Iris pigment epithelial cell (primary cell): ENCODE measurements around the gene PRRG4.
"Not testable (repeated sequence)": the region's sequence is repeated elsewhere in the genome, so short reads cannot be mapped to it uniquely, and the experiment has no call there.

Experiments
- DNase-seq: peaks from one replicate; pipeline ENCODE4 v3.0.0-alpha.2; 2011; ENCODE audit warnings: low read depth

Gene PRRG4

DNA sequence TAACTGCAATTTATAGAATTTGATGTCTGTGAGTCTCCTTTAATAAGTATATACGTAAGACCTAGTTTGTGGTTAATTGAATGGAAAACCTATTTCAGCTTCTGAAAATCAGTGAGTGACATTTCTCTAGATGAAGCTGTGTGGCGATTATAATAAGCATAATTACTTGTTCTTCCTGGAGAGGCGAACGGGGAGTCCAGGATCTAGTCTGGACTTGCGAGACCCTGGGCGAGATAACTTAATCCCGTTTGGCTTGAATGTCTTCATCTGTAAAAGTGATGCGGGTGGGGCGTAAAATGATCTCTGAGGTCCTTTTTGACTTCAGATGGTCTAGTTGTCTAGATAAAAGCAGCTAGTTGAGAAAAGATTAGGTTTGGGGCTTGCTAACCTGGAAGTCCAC is 1.1 kb downstream of the PRRG4 start:
- no peak for DNase-seq

GRCh38 chr11:32831221-32831620 is 1.5 kb downstream of the PRRG4 start:
- no peak for DNase-seq

GRCh38 chr11:32833921-32834320 is 4.2 kb downstream of the PRRG4 start:
- no peak for DNase-seq

GRCh38 chr11:32836946-32837345 is 7.2 kb downstream of the PRRG4 start:
- no peak for DNase-seq

- DNase-seq: peak; percentile 66
These were observed 9.0 kb downstream of the PRRG4 start for GRCh38 chr11:32838505-32839274.

DNA sequence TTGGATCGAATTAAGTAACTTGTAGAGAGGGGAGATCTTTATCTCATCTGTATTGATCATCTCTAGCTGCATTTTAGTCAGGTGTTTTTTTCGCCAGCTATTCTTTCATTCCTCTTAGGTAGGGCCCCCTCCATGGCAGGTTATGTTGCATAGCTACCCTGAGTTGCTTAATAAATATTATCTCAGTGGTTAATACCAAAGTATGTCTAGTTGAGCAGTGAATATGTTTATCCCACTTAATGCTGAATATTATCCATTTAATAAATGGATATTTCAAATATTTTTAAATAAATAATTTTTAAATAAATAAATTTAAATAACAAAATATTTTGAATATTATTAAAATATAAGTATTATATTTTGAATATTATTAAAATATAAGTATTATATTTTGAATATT is 9.6 kb downstream of the PRRG4 start:
- no peak for DNase-seq

GRCh38 chr11:32840587-32840986 is 10.9 kb downstream of the PRRG4 start:
- DNase-seq: no peak

DNA sequence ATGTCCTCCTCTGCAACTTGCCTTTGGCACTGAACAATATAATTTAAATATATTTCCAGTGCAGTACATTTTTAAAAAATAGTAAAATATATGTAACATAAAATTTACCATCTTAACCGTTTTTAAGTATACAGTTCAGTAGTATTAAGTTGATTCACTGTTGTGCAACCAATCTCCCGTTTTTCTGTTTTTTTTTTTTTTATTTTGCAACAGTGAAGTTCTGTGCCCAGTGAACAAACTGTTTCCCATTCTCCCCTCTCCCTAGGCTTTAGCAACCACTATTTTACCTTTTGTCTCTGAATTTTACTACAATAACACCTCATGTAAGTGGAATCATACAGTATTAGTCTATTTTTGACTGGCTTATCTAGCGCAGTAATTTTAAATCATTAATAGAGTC is 13.8 kb downstream of the PRRG4 start:
- DNase-seq: no peak

- DNase-seq: no peak
These were observed 17.8 kb downstream of the PRRG4 start for GRCh38 chr11:32847511-32847910.

DNA sequence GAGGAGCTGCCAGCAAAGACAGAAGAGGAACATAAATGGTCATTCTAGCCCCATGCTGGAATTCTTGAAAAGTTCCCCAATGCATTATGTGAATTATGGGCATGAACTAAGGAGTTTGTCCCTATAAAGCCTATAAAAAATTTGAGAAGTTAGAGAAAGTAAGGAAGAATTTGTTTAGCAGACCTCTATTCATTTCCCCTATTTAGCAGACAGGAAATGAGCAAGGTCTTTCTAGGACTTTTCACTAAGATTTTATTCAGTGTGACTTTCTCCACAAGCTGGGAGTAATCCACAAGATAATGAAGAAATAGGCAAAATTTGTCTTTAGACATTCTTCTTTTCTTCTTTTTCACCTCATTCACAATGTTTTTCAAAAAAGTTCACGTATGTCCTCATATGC is 20.0 kb downstream of the PRRG4 start:
- DNase-seq: no peak

GRCh38 chr11:32851251-32851650 is 21.5 kb downstream of the PRRG4 start:
- no peak for DNase-seq

- peak; percentile 67 for DNase-seq
These were observed 22.5 kb downstream of the PRRG4 start for GRCh38 chr11:32852207-32852606.

DNA sequence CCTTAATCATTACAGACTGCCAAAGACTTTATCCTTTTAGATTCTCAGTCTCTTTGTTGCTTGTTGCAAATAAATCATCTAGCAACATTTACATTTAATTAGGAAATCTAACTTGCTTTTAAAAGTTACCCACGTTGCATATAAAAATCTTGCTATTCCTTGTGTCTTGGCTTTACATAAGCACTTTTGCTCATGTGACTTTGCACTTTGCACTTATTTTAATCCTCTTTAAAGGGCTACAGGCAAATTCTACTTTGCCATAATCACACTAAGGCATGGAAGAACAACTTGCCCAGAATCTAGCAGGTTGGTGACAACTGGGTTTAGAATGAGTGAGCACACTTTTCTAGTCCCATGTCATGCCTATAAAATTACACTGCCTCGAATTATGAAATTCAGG is 25.9 kb downstream of the PRRG4 start:
- no peak for DNase-seq

GRCh38 chr11:32858731-32859130 is 29.0 kb downstream of the PRRG4 start:
- no peak for DNase-seq

- no peak for DNase-seq
These were observed 32.3 kb downstream of the PRRG4 start for GRCh38 chr11:32861850-32862577.

GRCh38 chr11:32864555-32864954 is 34.8 kb downstream of the PRRG4 start:
- no peak for DNase-seq

DNA sequence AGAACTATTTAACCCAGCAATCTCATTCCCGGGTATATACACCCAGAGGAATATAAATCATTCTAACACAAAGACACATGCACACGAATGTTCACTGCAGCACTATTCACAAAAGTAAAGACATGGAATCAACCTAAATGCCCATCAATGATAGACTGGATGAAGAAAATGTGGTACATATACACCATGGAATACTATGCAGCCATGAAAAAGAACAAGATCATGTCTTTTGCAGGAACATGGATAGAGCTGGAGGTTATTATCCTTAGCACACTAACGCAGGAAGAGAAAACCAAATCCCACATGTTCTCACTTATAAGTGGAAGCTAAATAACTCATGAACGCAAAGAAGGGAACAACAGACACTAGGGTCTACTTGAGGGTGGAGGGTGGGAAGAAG is 39.0 kb downstream of the PRRG4 start:
- not testable (repeated sequence) for DNase-seq

- no peak for DNase-seq
These were observed 40.9 kb downstream of the PRRG4 start for GRCh38 chr11:32870676-32871075.

- no peak for DNase-seq
These were observed 44.4 kb downstream of the PRRG4 start for GRCh38 chr11:32874132-32874531.

GRCh38 chr11:32881286-32881685 is 51.6 kb downstream of the PRRG4 start:
- DNase-seq: no peak

- no peak for DNase-seq
These were observed 53.7 kb downstream of the PRRG4 start for GRCh38 chr11:32883421-32883820.

- DNase-seq: no peak
These were observed 54.3 kb downstream of the PRRG4 start for GRCh38 chr11:32884023-32884422.

- peak; percentile 40 for DNase-seq
These were observed 55.1 kb downstream of the PRRG4 start for GRCh38 chr11:32884770-32885384.
